ENCODE results near the gene CSTB.
"Not testable (repeated sequence)": the region's sequence is repeated elsewhere in the genome, so short reads cannot be mapped to it uniquely, and the experiment has no call there.

The CSTB gene, protein sequence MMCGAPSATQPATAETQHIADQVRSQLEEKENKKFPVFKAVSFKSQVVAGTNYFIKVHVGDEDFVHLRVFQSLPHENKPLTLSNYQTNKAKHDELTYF

GRCh38 chr21:43775795-43776430, at the start of gene CSTB:
TSS of gene CSTB (minus strand) at chr21:43776308. CDS start at chr21:43776269, 39 bp downstream.
- DNase-seq: peak; percentile 82 to 97 (median 93)

DNA sequence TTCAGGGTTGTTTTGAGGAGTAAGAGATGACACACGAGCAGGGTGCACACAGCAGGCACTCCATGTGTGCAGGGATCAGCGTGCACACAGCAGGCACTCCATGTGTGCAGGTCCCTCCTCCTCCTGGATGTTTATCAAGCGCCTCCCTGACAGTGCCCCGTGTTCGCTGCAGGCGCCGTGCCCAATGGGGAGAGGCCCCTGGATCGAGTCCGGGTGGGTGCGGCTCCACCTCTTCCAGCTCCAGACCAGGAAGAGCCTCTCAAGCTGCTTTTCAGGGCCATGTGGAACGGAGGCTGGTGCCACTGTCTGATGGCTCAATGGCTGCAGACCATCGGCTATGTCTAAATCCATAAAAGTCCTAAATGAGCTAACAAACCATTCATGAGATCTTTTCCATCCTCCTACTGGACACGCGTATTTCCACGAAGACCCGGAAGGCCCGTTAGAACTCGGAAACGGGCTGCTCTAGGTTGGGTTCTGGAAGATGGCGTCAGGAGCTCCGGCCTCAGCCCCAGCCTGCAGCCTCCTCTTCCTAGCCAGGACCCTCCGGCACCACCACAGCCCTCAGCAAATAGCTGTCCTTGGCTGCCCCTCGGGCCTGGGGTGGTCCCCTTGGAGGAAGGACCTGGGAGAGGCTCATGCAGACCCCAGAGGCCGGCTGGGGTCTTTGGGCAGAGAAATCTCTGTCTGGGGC, 49.3 kb upstream of the CSTB start:
- no peak for DNase-seq

DNA sequence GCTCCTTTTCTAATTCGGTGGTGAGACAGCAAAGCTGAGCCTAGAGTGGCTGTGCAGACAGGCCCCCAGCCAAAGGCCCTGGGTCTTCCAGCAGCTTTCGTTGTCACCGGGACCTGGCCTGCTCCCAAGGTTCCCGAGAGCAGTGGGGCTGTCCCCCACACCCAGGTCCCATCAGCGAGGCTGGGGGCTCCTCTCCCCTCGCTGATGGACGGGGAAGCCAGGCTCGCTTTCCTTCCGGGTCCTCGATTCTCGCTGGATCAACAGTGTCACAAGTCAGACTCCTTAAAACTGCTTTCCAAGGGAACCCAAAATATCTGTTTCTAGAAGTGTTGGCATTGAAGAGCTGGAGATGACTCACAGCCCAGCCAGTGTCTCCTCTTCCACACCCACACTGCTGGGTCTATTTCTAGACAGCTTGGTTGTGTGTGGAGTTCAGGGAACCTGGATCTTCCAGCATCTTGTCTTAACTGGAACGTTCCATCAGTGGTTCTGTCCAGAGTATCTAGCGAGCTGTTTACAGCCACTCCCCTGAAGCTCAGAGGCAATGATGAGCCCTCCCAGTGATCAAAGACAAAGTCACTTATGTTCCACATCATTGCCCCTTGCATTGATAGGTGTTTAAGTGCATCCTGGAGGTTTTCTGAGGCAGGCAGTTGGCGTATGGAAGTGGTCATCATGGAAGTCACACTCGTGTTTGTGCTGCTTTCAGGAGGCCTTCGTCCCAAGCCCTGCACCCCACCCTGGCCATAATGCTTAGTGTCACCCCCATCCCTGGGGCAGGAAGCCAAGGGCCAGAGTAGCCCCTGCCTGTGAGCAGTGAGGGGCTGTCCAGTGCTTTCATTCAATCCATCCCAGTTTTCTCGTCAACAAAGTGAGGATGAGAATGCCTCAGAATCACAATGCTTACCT, 48.5 kb upstream of the CSTB start:
- DNase-seq: peak in 1 of 3 experiments; percentile 17

DNA sequence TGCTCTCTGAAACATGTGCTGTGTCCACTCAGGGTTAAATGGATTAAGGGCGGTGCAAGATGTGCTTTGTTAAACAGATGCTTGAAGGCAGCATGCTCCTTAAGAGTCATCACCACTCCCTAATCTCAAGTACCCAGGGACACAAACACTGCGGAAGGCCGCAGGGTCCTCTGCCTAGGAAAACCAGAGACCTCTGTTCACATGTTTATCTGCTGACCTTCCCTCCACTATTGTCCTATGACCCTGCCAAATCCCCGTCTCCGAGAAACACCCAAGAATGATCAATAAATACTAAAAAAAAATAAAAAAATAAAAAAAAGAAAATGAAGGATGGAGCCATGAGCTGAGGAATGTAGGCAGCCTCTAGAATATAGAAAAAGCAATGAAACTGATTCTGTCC, 46.6 kb upstream of the CSTB start:
- DNase-seq: not testable (repeated sequence)

DNA sequence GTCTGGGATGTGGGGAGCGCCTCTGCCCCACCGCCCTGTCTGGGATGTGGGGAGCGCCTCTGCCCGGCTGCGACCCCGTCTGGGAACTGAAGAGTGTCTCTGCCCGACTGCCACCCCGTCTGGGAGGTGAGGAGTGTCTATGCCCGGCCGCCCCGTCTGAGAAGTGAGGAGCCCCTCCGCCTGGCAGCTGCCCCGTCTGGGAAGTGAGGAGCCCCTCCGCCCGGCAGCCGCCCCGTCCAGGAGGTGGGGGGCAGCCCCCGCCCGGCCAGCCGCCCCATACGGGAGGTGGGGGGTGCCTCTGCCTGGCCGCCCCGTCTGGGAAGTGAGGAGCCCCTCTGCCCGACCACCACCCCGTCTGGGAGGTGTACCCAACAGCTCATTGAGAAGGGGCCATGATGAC, 46.1 kb upstream of the CSTB start:
- DNase-seq: not testable (repeated sequence)

DNA sequence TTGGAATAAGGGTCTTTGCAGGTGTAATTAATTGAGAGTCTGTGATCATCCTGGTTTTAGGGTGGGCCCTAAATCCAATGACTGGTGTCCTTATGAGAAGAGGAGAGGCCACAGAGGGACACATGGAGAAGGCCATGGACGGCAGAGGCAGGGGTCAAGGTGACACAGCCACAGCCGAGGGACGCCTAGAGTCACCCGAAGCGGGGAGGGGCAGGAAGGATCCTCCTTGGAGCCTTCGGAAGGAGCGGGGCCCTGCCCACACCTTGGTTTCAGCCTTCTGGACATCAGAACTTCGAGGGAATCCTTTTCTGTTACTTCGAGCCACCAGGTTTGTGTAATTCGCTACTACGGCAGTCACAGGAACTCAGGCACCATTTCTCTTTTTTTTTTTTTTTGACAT, 44.4 kb upstream of the CSTB start:
- DNase-seq: no peak

DNA sequence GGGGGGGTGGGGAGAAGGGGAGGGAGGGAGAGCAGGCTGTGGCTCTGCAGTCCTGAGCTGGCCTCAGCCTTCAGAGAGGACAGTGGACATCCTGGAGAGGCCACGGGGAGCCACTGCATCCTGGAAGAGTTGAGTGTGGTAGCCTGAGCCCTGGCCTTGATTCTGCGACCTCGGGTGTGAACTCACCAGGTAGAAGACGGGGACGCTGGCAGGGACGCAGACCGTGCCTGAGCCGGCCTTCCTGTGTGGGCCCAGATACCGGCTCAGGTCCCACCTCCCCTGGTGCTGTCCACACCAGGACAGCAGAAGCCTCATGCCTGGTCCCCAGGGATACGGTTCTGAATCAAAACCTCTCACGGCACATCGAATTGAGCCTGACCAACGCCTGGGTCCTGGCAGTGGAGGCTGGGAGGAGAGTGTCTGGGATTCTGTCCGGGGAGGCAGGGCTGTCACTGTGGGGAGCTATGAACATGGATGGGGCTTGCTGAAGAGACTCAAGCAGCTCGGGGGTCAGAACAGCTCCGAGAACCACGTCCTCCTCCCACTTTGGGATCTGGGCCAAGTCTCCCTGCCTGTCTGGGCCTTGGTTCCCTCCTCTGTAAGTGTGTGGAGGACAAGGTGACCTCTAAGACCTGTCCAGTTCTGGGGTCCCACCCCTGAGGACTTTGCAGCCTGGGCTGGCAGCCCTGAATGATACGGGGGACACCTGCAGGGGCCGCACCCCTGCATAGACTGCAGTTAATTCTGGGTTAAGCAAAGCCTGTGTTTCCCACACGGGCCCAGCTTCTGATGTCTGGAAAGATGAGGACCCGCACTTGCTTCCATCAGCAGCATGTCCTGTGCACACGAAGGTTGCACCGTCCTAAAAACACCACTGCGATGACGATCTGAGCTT, 43.6 kb upstream of the CSTB start:
- DNase-seq: no peak

DNA sequence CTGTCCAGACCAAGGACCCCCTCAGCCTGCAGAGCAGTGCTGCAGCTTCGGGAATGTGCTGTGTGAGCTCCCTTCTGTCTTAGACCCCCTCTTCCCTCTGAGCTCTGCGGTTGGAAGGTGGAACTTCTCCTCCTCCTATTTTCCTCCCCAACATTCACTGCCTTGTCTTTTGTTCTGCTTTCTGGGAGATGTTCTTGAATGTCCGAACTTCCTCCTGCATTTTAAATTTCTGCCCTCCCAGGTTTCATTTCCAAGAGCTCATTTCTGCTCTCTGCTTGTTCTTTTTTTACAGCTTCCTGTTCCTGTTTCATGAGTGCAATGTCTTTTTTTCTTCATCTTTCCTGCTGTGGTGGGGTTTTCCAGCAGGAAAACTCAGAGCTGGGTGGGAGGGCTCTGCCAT, 42.6 kb upstream of the CSTB start:
- no peak for DNase-seq

GRCh38 chr21:43817157-43818086, 41.3 kb upstream of the CSTB start:
- no peak for DNase-seq

GRCh38 chr21:43816611-43817071, 40.5 kb upstream of the CSTB start:
- DNase-seq: no peak

- no peak for DNase-seq
Measured at GRCh38 chr21:43815991-43816390, 39.9 kb upstream of the CSTB start.

- peak; percentile 19 to 34 (median 27) for DNase-seq
Measured at GRCh38 chr21:43815107-43815613, 39.1 kb upstream of the CSTB start.

- DNase-seq: no peak
Measured at GRCh38 chr21:43814215-43815106, 38.4 kb upstream of the CSTB start.

DNA sequence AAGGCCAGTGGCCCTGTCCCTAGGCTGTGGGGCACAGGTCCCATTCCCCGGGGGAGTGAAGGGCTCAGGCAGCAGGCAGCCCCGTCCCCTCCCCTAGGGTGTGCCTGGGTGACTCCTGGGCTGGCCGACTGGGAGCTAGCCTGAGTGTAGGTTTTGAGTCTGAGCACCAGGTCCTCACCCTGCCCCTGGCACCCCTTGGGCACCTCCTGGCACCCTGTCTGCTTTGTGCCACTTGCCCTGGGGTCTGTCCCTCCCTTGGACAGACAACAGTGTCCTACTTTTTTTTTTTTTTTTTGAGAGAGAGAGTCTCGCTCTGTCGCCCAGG, 37.5 kb upstream of the CSTB start:
- DNase-seq: no peak

- DNase-seq: no peak
Measured at GRCh38 chr21:43812957-43813655, 37.0 kb upstream of the CSTB start.

- DNase-seq: peak; percentile 79 to 81 (median 79)
Measured at GRCh38 chr21:43812139-43812821, 36.2 kb upstream of the CSTB start.

- peak in 2 of 3 experiments; percentile 47 to 50 for DNase-seq
Measured at GRCh38 chr21:43811262-43812105, 35.4 kb upstream of the CSTB start.

All from NCI-H1417 (cell line).